HG03039 (cell line): ENCODE measurements around the gene DCANP1.
A peak's percentile ranks its signal among the peaks of the same experiment; 100 is the strongest.

Experiments used
- ATAC-seq: cut with Tn5 transposase; IDR thresholded peaks from one replicate; pipeline ENCODE4 v1.9.1; 2021; ENCODE audit warnings: mild to moderate bottlenecking, moderate library complexity; ENCODE audit not compliant: unreplicated experiment

DCANP1 gene

GRCh38 chr5:135426102-135427082, 20.8 kb downstream of the DCANP1 start:
- ATAC-seq = peak; percentile 82

GRCh38 chr5:135425641-135426040, 21.5 kb downstream of the DCANP1 start:
- ATAC-seq = no peak

GRCh38 chr5:135423846-135424168, 23.3 kb downstream of the DCANP1 start:
- no peak for ATAC-seq

GRCh38 chr5:135423146-135423845, 23.9 kb downstream of the DCANP1 start:
- no peak for ATAC-seq

- no peak for ATAC-seq
Observed at GRCh38 chr5:135422419-135422818, 24.7 kb downstream of the DCANP1 start.

GRCh38 chr5:135417083-135417482, 30.1 kb downstream of the DCANP1 start:
- ATAC-seq = no peak

GRCh38 chr5:135405082-135405481, 42.1 kb downstream of the DCANP1 start:
- ATAC-seq = no peak

GRCh38 chr5:135402031-135402430, 45.1 kb downstream of the DCANP1 start:
- ATAC-seq = no peak

GRCh38 chr5:135400866-135401265, 46.3 kb downstream of the DCANP1 start:
- no peak for ATAC-seq

GRCh38 chr5:135399794-135400542, 47.2 kb downstream of the DCANP1 start:
- ATAC-seq = no peak

- ATAC-seq = peak; percentile 85
Observed at GRCh38 chr5:135398855-135399793, 48.0 kb downstream of the DCANP1 start, which contains the start of gene MACROH2A1. MACROH2A1 (minus strand) TSS chr5:135399231; CDS start chr5:135389093, 10,138 bp downstream.

- no peak for ATAC-seq
Observed at GRCh38 chr5:135398160-135398854, 48.8 kb downstream of the DCANP1 start.

GRCh38 chr5:135397084-135397483, 50.1 kb downstream of the DCANP1 start:
- no peak for ATAC-seq

GRCh38 chr5:135396459-135397055, 50.6 kb downstream of the DCANP1 start:
- ATAC-seq = no peak

GRCh38 chr5:135395866-135396265, 51.3 kb downstream of the DCANP1 start:
- ATAC-seq = no peak

- no peak for ATAC-seq
Observed at GRCh38 chr5:135395451-135395850, 51.7 kb downstream of the DCANP1 start.
